ENCODE measurements around the gene IGDCC3.
"Not testable (repeated sequence)": the region's sequence is repeated elsewhere in the genome, so short reads cannot be mapped to it uniquely, and the experiment has no call there.

IGDCC3 gene

DNA sequence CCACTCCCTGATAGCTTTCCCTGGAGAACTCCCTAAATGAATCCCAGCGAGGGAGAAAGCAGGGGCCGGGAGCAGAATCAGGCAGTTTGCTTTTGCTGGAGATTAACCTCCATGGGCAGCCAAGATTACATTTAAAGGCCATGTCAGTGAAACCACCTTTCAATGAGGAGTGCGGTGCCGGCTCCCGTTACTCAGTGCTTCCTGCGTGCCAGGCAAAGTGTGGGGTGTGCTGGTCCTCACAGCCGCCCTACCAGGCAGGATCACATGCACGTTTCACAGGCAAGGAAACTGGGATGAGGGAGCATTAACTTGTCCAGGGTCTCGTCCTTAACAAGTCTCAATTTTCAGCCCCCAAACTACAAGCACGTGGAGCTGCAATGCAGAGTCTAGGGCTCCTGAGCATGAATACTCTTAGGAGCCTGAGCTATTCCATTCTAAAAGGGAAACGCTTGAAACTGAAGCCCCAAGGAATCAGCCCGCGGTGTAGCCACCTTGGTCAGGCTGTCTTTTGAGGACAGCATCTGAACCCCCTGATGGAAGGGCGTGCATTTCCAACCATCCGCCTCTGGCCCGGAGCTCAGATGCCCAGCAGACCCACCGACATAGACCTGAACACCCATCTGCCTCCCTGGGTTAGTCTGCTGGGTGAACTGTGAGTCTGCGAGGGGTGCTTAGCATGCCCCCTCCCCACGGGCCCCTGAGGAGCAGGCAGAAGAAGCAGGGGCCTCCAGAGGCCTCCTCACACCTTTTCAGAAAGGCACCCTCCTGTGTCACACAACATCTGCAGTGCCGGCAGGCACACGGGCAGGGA lies 5.6 kb downstream of the IGDCC3 start:
- DNase-seq (ENCODE audit: low read depth, low spot score): no peak

DNA sequence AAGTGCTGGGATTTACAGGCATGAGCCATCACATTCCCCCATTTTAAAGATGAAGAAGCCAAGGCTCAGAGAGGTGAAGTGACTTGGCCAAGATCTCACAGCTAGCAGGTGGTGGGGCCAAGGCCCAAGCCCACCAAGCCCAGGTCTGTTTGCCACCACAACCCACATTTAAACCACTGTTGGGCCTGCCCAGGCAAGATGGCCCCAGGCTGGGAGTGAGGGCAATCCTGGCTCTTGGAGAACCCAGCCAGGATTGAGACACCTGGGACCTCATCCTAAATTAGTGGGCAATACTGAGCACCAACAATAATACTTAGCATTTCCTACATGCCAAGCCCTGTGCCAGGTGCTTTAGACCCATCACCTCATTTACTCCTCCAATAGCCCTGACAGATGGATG lies 6.9 kb downstream of the IGDCC3 start:
- DNase-seq (ENCODE audit: low read depth, low spot score): no peak

DNA sequence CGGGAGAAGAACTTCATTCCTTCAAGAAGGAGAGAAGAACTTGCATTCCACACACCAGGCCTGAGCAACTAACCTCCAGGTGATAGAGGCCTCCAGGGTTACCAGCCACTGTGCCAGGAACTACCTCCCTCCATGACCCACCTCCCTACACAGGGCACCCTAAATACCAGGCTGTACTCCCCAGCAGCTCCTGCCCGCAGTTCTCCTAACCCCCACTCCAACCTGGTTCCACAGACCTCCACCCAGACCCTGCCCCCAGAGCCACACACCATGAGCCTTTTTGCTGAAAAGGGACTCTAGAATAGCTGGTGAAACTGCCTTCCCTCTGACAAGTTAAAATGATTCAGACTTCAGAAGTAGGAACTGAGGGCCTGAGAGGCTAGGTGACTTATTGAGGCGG lies 8.2 kb downstream of the IGDCC3 start:
- DNase-seq (ENCODE audit: low read depth, low spot score): no peak

DNA sequence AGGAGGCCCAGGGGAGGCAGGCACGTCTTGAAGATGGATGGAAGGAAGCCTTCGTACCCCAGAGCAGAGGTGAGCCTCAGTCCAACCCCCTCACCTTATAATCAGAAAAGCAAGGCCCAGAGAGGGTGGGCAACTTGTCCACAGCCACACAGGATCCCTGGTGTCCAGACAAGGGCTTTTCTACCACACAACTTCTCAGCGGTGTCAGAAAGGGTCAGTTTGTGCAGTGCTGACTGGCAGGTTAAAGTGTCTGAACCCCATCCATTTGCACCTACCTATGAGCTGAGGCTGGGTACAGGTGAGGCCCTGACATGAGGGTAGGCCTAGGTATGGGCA lies 8.6 kb downstream of the IGDCC3 start:
- no peak for DNase-seq (ENCODE audit: low read depth, low spot score)

DNA sequence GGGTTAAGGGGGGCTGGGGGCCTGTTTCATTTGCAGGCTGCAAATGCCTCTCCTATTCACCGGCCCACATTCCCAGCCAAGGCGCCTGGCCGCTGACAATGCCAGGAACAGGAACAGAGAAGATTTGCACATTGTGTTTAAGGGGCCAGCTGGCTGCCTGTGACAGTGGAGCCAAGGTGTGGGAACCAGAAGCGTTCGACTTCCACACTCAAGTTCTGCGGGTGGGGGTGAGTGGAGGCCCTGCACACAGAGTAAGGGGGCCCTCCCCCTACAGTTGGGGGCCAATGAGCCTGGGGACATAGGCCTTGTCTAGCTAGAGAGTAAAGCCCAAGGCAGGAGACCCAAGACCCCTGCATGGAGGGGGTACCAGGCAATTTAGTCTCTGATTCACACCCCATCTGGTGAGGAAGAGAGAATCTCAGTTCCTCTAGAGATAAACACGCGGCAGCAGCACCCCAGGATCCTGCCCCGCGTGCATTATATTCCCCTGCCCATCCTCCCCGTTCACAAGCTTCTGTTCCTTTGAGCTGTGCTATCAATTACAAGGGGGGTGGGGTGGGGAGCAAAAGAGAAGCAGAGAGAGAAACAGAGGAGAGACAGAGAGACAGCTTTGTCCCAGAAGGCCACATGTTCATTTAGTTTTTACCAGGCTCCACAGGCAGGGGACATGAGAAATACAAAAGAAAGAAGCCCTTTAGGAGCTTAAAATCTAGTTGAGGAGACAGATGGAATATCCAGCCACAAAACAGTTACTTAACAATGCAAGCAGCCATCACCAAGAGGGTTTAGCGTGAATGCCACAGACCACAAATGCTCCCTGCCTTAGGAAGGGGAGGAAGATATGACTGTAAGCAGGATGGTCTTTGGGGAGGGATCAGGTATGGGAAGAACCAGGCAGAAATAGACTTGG lies 9.2 kb downstream of the IGDCC3 start:
- no peak for DNase-seq (ENCODE audit: low read depth, low spot score)

DNA sequence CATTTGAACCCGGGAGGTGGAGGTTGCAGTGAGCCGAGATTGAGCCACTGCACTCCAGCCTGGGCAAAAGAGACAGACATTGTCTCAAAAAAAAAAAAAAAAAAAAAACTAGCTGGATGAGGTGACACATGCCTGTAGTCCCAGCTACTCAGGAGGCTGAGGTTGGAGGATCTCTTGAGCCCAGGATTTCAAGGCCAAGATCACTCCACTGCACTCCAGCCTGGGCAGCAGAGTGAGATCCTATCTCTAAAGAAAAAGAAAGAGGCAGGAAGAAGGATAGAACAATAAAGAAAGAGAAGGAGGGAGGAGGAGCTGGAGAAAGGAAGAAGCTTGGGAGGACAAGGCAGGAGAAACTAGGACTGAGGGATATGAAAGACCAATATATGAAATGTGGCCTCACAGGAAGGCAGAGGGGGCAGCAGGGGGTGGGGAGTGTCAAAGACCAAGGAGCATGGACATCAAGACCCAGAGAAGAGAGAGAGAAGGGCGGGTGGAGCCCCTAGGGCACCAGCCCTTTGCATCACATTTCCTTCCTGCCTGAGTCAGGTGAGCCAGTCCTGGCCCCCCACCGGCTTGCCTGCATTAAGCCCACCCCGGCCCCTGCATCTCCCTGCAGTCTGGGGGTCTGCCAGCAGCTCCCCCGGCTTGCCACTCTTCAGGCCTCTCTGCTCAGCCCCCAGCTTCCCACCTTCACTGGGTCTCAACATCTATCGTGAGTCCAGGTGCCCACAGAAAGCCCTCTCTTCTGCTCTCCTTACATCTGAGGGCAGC lies 11.5 kb downstream of the IGDCC3 start:
- no peak for DNase-seq (ENCODE audit: low read depth, low spot score)

DNA sequence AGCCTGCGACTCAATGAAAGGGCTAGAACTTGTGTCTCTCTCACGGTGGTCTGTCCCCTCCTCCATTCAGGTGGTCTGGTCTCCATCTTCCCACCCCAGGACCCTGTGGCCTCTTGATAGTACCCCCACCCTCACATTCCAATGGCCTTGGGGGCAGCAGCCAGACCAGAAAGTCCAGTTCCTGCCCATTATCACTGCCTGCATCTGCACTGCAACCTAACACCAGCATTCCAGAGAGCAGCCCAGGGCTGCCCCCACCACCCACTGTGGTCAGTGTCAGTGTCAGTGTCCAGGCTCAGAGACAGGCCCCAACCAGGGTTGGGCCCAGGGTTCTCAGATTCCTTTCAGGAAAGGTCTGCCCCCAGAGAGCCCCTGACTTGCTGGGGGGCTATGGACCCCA lies 12.6 kb downstream of the IGDCC3 start:
- DNase-seq (ENCODE audit: low read depth, low spot score): no peak

DNA sequence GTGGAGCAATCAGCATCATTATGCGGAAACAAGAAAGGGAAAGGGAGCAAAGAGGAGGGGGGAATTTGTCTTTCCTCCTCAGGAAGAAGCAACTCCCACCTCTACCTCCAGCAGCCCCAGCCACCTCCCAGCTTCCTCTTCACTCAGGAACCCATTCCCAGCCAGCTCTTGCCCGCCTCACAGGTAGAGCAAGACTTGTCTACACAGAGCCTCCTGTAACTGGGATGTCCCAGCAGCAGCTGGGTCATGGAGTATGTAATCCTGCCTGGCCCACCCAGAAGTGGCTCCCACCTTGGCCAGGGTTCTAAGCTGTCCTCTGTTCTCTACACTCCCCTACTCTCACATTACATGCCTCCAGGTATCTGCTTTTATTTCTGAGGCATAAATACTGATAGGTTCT lies 14.0 kb downstream of the IGDCC3 start:
- DNase-seq (ENCODE audit: low read depth, low spot score): no peak

DNA sequence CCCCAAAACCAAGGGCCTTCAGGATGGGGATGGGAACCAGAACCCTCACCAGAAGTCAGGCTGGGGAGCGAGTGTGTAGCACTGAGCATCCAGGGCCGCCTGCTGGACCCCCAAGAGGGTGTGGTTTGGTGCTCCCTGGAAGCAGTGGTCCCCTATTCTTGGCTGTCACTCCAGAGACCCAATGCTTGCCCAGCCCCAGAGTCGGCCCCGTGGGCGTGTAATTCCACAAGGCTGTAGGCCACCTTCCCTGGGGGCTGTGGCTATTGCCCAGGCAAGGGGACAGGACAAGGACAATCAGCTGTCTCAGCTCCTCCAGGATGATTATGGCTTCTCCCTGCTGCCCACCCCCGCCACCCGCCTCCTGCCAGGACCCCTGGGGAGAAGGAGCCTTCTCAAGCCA lies 14.5 kb downstream of the IGDCC3 start:
- no peak for DNase-seq (ENCODE audit: low read depth, low spot score)

DNA sequence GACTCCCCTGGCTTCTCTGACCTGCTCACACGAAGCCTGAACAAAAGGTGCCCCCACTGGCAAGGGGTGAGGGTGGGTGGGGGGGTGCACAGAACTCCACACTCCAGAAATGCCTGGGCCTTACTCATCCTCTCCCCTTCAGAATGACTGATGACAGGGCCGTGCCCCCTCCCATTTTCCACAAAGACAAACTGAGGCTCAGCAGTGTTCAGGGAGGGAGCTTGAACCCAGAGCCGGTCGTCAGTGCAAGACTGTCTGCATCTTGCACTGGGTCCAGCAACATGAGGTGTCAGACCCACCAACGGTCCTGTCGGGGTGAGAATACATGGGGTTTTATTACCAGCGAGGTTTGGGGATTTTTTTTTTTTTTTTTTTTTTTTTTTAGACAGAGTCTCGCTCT lies 15.3 kb downstream of the IGDCC3 start:
- no peak for DNase-seq (ENCODE audit: low read depth, low spot score)

DNA sequence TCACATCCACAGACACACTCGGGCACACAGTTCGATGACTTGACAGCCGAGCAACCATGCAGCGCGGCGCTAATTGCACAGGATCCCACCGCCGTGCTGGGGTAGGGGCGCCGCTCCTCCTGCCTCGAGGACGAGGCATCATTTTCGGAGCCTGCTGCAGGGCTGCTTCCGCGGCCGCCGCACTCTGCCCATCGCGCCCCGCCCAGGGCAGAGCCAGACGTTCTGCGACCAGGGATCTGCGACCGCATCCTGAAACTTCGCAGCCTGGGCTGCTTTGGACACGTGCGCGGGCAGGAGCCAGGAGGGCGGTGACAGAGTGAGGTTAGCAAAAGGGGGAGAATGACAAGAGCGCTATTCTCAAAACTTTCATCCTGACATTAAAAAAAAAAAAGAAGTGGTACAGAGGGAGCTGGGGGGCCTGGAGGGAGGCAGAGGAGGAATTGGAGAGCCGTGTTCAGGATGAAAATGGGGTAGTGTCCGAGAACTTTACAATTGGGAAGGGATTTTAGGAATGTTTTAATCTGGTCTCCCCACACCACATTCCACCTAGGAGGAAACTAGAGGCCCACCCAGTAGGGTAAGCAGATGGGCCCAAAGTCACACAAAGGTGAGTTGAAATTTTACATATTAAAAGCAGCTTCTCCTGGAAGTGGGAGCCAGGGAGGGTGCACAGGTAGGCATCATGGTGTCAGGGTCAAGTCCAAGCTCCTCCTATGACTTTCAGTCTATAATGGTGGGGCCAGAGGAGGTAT lies 15.9 kb downstream of the IGDCC3 start:
- no peak for DNase-seq (ENCODE audit: low read depth, low spot score)

DNA sequence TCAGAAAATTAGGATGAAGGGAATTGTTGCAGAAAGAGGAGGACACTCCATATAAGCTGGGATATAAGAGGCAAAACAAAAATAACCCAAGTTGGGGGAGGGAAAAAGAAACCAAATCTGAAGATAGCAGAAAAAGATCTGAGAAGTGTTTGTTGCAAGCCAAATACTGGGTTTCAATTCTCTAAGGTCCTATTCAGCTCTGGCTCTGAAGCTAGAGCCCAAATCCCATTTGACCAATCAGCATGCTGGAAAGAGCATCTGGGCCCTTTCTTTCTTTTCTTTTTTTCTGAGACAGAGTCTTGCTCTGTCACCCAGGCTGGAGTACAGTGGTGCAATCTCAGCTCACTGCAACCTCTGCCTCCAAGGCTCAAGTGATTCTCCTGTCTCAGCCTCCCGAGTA lies 17.3 kb downstream of the IGDCC3 start:
- DNase-seq (ENCODE audit: low read depth, low spot score): no peak

DNA sequence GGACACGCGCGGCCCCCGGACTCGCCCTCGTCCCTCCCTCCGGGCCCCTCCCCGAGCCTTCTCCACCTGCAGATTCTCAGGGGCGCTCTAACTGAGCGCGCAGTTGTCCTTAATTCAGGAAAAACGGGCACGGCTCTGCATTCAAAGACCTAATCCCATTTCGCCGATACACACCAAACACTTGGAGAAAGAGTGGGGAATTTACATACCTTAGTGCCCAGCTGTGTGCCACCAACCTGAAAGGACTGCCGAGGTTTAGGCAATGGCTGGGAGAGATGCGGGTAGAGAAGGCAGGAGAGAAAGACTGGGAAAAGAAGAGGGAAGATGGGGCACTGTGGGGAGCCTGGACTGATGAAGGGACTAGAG lies 21.8 kb downstream of the IGDCC3 start:
- no peak for DNase-seq (ENCODE audit: low read depth, low spot score)

DNA sequence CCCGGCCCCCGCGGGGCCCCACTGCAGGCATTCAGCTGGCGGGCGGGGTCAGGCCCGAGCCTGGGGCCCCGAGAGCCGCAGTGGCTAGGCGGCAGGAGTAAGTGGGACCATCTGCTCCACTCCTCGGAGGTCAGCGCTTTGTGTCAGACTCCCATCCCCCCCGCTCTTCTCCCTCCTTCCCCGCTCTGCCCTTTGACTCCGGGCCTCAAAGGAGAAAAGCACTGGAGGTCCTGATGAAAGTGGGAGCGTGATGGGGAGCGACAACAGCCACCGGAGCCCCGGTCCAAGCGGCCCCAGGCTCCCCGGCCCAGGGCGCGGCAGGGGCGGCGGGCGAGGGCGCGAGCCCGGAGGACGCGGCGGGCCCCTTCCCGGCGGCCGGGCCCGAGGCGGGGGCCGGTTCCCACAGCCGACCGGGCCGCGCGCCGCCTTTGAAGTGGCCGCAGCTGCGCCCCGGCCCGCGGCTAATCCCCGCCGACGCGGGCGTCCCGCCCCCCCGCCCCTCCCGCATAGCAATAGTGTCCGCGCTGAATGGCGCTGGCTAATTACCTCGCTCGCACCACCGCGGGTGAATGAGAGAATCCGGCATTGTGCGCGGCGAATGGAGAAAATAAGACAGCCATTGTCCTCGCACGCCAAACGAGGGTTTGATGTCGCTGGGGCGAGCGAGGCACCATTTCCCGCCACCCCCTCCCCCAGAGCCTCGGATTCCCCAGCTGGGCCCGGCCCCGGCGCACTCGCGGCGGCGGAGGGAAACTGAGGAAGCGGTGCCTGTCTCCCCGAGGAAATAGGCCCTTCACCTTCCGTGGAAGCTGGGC lies 22.4 kb downstream of the IGDCC3 start:
- DNase-seq (ENCODE audit: low read depth, low spot score): no peak

DNA sequence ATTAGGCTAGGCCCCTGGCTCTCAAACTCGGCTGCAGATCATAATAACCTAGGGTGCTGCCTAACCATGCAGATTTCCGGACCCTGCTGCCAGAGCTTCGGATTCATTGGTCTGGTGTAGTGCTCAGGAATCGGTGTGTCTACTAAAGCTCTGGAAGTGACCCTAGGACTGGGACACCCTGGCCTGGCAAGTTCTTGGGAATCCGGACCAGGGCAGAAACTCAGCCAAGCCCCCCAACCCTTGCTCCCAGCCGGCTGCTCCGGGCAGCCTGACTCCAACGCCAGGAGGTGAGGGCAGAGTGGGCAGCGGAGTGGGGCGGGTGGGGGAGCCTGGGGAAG lies 23.0 kb downstream of the IGDCC3 start:
- DNase-seq (ENCODE audit: low read depth, low spot score): no peak

DNA sequence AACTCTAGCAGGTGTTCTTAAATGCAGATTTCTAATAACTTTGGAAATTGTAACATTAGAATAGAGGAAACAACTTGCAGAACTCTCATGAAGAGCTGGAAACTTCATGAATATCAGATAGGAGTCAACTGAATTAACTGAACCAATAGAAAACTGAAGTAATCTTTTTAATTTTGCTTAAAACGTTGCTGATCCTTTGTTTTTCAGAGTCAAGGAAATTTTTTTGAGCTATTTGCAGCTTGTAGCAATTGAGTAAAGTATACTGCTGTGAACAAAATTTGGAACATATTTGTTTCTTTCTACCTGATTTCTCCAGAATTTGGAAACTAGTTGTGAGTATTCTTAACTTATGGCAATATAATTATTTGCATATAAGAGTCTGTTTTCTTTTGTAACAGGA lies 25.8 kb downstream of the IGDCC3 start:
- DNase-seq (ENCODE audit: low read depth, low spot score): not testable (repeated sequence)

DNA sequence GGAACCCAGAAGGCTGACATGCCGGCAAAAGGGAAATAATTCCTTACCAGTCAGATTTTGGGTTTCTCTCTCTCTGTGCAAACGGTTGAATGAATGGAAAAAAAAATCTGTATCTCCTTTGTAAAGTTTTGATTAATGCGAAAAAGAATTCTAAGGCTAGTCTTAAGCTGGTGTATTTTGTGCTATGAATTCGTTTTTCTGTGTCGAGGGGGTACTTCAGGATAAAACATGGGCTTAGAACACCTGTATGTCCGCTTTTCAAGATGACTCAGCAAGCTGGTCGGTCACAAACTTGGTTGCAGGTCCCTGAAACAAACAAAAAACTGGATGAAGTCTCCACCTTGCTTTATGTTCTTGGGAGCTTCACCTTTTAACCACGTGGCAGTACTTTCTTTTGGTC lies 28.5 kb downstream of the IGDCC3 start:
- DNase-seq (ENCODE audit: low read depth, low spot score): no peak

DNA sequence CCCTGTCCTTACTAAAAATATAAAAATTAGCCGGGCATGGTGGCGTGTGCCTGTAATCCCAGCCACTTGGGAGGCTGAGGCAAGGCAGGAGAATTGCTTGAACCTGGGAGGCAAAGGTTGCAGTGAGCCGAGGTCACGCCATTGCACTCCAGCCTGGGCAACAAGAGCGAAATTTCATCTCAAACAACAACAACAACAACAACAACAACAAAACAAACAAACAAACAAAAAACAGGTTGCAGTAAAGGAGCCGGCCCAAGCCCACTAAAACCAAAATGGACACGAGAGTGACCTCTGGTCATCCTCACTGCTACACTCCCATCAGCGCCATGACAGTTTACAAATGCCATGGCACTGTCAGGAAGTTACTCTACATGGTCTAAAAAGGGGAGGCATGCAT lies 30.0 kb downstream of the IGDCC3 start:
- not testable (repeated sequence) for DNase-seq (ENCODE audit: low read depth, low spot score)

DNA sequence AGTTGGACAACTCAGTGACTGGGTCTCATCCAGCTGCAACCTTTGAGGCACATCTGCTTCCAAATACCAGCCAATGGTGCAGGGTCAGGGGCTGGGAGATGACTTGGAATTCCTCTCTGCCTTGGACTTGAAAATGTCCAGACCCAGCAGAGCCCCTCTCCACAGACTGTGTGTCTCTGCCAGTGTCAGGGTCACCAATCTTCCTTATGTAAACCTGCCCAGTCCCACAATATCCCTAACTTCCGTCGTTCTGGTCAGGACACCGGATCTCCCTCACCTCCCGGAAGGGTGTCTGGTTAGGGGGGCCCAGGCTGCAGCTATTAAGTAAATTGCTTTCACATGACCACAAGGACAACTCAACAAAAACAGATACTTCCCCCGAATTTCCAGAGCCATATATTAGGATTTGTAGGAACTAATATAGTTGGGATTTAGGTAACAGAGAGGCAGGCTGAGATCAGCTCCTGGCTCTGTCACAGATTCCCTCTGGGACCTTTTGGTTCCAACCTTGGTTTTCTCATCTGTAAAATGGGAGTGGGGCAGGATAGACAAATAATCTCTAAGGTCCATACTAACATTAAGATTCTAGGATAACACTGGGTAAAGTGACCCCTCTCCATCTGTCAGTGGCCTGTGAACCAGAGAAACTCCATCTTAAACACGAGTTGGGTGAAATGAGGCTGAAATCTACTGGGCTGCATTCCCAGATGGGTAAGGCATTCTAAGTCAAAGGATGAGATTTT lies 30.8 kb downstream of the IGDCC3 start:
- no peak for DNase-seq (ENCODE audit: low read depth, low spot score)

DNA sequence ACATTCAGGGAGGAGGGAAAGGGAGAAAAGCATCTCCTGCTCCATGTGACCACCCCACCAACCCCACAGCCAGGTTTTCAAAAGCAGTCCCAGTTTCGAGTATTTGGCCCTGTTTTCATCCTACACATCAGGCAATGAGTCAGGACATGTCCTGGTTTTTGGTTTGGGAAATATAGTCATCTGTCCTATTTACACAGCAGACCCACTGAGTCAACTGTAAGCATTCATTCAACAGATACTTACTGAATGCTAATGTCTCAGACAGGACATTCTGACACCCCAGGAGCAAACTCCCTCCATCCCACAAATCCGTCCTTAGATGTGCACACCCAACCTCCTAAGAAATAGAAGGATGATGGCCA lies 32.9 kb downstream of the IGDCC3 start:
- DNase-seq (ENCODE audit: low read depth, low spot score): no peak

All from activated CD4-positive, CD25-positive, alpha-beta regulatory T cell treated with anti-CD3 and anti-CD28 coated beads, Interleukin-2, amount 50 U/mL, for 16 hours (primary cell).